HFF-Myc (cell line): Measurements from ENCODE around the gene IL27RA.

Source experiments
- DNase-seq: peaks from one replicate; pipeline ENCODE4 v3.0.0-alpha.2; 2011; ENCODE audit warnings: low read depth; ENCODE audit errors: extremely low read depth
- H3K4me3 ChIP-seq: replicated peaks from 2 replicates; pipeline ENCODE4 v1.5.1; 2011; ENCODE audit warnings: low read depth, mild to moderate bottlenecking, control low read depth, low read length
- TF ChIP-seq, protein P1 (sequence below): IDR thresholded peaks from 2 replicates; pipeline ENCODE4 v1.5.1; 2012; ENCODE audit warnings: mild to moderate bottlenecking, low read depth, low read length, control low read depth; ENCODE audit errors: missing control alignments

Gene IL27RA

GRCh38 chr19:14073261-14073924, 41.8 kb downstream of the IL27RA start:
- no peak for DNase-seq
- TF ChIP-seq, protein P1, sequence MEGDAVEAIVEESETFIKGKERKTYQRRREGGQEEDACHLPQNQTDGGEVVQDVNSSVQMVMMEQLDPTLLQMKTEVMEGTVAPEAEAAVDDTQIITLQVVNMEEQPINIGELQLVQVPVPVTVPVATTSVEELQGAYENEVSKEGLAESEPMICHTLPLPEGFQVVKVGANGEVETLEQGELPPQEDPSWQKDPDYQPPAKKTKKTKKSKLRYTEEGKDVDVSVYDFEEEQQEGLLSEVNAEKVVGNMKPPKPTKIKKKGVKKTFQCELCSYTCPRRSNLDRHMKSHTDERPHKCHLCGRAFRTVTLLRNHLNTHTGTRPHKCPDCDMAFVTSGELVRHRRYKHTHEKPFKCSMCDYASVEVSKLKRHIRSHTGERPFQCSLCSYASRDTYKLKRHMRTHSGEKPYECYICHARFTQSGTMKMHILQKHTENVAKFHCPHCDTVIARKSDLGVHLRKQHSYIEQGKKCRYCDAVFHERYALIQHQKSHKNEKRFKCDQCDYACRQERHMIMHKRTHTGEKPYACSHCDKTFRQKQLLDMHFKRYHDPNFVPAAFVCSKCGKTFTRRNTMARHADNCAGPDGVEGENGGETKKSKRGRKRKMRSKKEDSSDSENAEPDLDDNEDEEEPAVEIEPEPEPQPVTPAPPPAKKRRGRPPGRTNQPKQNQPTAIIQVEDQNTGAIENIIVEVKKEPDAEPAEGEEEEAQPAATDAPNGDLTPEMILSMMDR: peak; percentile 1
- H3K4me3 ChIP-seq: peak overlapping the region; percentile 52

- TF ChIP-seq, protein P1: no peak
- peak overlapping the region; percentile 52 for H3K4me3 ChIP-seq
- DNase-seq: no peak
Measured at GRCh38 chr19:14073925-14074838, 42.6 kb downstream of the IL27RA start.

DNA sequence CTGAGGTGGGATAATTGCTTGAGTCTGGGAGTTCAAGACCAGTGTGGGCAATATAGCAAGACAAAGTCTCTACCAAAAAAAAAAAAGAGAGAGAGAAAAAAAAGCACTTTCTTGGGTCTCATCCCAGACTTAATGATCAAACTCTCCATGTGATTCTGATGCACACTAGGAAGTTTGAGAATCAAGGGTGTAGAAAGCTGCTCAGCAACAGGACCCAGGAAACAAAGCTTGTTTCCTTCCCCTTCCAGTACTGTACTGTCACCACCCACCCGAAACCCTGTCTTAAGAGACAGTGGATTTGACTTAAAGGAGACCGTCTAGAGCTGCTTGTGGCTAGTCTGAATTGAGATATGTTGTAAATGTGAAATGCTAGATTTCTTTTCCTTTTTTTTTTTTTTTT, 46.8 kb downstream of the IL27RA start:
- TF ChIP-seq, protein P1: no peak
- DNase-seq: no peak
- no peak overlapping the region for H3K4me3 ChIP-seq

DNA sequence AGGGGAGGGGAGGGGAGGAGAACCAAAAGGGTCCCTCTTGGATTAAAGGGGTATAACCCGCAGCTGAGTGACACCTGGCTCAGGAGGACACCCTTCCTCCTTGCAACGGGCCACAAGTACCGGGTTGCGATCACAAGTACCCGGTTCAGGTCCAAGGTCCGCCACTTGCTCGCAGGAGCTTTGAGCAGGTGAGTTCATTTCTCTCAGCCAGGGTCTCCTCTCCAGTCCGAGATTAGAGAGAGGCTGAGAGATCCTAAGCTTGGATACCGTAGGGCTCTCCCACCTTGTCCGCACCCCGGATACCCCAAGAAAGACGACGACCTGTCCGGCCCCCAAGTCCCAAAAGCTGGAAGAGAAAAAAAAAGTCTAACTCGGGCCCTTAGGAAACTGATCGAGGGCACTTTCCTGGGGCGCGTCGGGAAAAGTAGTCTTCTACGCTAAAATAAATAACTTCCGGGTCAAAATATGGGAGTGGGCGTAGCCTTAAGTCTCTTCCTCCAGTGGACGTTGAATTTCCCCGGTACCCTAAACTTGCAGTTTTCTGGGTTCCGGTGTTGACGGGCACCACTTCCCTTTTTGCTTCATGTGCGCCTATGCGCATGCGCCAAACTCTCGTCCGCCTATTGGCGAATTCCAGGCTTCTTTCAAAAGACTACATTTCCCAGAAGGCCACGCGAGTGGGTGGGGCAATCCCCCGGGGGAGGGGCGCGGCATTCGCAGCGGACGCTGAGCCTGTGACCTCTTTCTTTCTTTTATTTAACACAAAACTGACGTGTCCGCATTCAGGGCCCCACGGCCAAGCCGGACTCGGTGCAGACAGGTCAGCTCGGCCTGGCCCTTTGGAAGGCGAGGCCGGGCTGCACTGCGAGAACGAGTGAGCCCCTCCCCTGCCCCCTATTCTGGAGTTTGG, 49.6 kb downstream of the IL27RA start:
- H3K4me3 ChIP-seq: peak overlapping the region; percentile 80
- DNase-seq: peak; percentile 99
- TF ChIP-seq, protein P1: no peak

DNA sequence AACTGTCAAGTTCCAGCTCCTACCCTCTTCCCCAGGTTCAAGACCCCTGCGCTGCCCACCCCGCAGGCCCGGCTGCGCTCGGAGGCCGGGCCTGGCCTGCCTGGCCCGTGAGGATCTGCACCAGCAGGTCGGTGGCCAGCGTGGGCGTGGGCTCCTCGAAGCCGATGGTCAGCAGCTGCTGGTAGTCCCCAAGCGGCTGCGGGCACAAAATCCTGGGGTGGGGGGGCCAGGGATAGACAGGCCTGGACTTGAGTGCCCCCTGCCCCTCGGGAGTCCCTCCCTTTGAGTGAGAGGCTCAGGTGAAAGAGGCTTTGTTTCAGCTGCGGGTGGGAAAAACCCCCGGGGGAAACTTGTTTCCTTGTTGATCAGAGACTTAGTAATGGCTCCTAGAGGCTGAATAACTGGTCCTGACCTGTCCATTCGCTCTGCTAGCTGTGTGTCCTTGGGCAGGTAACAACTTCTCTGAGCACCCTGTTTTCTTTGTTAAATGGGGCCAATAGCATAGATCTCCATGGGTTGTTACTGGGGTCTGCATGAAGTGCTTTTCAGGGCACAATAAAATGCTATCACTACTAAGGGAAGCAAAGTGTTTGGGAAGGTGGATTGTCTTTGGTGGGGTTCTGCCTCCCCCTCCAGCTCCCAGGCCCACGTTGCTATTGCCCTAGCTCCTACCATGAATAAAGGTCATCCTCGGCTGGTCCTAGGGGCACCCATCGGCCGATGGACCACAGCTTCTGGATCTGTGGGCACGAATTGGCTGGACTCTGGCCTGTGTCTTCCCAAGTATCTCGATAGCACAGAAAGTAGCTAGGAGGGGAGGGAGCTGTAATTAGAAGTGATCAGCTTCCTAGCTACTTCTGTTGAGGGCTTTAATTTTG, 50.5 kb downstream of the IL27RA start:
- TF ChIP-seq, protein P1: no peak
- no peak for DNase-seq
- H3K4me3 ChIP-seq: peak overlapping the region; percentile 80

DNA sequence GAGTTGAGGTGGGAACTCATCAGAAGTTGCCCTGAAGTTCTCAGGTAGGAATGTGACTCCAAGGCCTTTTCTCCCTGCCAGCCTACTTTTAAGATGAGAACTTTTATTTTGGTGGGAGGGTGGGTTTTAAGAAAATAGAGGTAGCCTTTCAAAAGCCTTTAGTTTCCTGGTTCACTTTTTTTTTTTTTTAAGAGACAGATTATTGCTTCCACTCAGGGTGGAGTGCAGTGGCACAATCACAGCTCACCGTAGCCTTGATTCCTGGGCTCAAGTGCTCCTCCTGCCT, 51.1 kb downstream of the IL27RA start:
- TF ChIP-seq, protein P1: no peak
- no peak for DNase-seq
- no peak overlapping the region for H3K4me3 ChIP-seq
